Medulla oblongata (tissue), 1 donor: ENCODE results near the gene PEF1.
A peak's percentile ranks its signal among the peaks of the same experiment; 100 is the strongest.

ENCODE experiments used
- DNase-seq: peaks from one replicate; pipeline ENCODE4 v3.0.0-alpha.2; 2015; ENCODE audit errors: extremely low spot score

PEF1 gene, protein sequence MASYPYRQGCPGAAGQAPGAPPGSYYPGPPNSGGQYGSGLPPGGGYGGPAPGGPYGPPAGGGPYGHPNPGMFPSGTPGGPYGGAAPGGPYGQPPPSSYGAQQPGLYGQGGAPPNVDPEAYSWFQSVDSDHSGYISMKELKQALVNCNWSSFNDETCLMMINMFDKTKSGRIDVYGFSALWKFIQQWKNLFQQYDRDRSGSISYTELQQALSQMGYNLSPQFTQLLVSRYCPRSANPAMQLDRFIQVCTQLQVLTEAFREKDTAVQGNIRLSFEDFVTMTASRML

GRCh38 chr1:31644560-31645273 is at the start of gene PEF1:
PEF1 (minus strand) TSS chr1:31644876; CDS start chr1:31644864, 12 bp downstream.
- peak; percentile 99 for DNase-seq

DNA sequence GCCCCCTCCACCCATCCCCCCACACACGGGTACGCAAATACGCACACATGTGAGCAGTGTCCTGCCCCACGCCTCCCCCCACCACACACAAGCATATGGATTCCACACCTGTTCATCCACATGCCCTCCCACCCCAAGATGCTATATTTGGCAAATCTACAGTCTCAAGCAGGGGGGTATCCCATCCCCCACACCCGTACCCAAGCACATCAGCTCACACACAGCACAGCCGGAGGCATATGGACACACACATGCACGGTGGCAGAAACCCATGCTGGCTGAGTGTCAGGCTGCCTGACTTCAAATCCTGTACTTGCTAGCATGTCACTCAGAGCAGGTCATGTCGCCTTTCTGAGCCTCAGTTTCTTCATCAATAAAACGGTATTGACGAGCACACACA is 48.6 kb upstream of the PEF1 start:
- DNase-seq, result no peak

GRCh38 chr1:31691951-31692350 is 47.3 kb upstream of the PEF1 start:
- DNase-seq, result no peak

DNA sequence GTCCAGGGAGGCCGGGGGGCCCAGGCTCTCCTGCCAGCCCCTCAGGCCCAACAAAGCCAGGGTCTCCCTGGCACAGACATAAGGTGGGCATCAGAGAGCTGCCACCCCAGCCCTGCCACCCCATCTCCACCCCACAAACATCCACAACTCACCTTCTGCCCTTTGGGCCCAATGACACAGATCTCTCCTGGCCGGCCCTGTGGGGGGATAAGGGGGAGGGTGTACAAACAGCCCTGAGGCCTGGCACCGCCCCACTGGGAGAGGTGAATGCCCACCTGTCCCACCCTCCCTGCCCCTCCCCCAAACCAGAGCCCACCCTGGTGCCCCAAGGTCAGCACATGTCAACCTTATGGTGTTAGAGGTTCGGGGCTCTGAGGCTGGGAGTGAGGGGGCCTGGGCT is 46.8 kb upstream of the PEF1 start:
- no peak for DNase-seq

GRCh38 chr1:31690921-31691320 is 46.2 kb upstream of the PEF1 start:
- no peak for DNase-seq

GRCh38 chr1:31689854-31690253 is 45.2 kb upstream of the PEF1 start:
- no peak for DNase-seq

DNA sequence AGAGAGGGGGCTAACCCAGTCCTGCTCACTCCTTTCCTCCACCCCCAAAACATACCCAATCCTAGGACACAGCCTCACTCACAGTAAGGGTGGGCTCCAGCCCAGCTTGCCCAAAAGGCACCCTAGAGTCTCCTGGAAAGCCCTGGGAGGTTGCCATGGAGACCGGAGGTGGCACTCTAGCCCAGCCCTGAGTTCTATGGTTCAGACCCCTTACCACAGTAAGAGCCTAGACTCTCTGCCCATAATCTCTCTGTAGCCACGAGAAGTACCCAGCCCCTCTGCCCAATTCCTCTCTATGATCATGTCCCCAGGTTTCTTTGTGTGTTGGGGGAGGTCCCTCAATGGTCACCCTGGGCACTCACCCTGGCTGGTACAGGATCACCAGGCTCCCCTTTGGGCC is 44.7 kb upstream of the PEF1 start:
- DNase-seq, result no peak

- no peak for DNase-seq
These were observed 43.7 kb upstream of the PEF1 start for GRCh38 chr1:31688233-31688918.

DNA sequence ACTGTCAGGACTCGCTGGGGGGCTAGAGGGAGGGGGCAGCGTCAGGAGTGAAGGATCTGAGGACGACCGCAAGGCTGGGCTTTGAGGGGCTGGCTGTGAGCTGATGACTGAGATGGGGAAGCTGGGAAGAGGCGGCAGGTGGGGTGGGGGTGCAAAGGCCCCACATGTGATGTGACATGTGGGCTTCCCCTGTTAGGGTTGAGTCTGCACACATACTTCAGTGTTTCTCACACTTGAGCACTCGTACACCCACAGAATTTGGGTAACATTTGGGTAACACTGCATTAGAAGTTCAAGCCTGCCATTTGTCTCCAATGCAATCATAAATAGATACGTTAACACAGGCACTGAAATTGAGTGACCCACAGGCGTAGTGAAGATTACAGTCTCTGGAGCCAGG is 42.9 kb upstream of the PEF1 start:
- DNase-seq, result no peak

DNA sequence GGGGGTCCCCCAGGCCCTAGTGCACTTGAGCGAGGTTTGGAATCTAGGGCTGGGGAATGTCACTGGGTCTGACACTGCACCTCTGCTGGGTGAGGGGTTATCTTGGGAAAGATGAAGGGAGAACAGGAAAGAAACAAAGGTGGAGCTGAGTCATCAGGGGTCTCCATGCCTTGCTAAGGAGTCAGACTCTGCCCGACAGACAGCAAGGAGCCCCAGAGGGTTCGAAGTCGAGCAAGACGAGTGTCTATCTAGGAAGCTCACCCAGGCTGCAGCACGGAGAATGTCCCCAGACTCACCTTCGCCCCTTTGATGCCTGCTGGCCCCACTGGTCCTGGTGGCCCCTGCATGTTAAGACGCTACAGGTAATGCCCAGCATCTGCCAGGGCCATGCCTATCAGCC is 41.1 kb upstream of the PEF1 start:
- no peak for DNase-seq

GRCh38 chr1:31683997-31684396 is 39.3 kb upstream of the PEF1 start:
- no peak for DNase-seq

DNA sequence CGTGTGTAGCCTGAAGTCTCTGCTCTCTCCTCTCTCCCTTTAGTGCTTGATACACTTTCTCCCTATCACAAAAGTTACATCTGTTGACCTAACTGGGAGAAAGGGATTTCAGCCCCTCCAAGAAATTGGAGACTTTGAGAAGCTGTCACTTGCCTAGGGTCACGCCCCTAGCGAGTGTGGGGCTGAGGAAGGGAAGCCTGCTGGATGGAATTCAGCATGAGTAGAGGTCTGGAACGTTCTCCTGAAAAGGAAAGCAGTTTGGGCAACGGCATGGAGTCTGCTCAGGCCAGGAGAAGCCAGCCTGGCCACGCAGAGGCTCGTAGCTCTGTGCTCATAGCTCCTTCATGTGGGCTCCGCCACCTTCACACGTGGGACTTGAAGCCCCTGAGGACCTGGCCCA is 36.7 kb upstream of the PEF1 start:
- DNase-seq, result no peak

GRCh38 chr1:31679676-31680230 is 35.1 kb upstream of the PEF1 start:
- no peak for DNase-seq

GRCh38 chr1:31679091-31679490 is 34.4 kb upstream of the PEF1 start:
- DNase-seq, result no peak

DNA sequence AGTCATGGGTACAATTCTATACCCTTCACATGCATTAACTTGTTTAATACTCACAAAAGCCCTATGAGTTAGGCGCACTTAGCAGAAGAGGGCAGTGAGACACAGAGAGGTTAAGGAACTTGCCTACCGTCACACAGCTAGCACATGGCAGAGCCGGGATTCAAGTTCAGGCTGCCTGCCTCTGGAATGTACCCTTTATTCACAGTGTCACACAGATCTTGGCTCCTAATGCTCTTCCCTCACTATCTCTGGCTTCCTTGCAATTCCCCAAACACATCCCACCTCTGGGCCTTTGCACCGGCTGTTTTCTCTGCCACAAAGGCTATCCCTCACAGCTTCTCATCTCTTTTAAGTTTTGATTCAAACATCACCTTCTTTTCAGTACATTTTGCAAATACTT is 34.0 kb upstream of the PEF1 start:
- DNase-seq, result no peak

DNA sequence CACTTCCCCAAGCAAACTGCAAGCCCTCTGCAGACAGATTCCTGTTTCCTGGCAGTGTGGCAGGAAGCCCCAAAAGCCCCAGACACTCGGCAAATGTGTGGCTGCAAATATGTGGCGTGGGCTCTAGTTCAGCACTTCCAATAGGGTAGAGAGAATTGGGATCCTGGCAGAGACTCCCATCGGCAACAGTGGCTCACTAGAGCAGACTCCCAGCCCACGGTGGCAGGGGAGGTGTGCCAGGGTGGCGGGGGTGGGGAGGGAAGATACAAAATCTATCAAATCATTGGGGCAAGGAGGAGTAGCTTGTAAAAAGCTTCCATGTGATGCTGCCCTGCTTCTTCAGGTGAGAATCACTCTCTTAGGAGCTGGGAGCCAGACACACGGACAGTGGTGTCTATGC is 33.3 kb upstream of the PEF1 start:
- no peak for DNase-seq

DNA sequence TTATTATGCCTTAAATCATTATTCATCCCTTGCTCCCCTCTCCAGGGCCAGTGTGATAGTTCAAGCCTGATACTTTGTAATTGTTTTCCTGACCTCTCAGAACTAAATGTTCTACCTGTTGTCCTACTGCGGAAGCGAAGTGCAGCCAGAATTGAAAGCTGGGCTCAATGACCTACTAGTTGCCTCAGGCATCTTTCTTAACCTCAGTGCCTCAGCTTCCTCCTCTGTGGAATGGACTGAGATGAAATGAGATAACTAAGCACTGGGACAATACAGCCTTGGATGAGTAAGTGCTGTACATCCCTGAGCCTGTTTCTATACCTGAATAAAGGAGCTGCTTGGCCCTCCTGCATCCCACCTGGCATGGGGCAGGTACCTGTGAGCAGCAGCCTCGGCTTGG is 32.7 kb upstream of the PEF1 start:
- no peak for DNase-seq

DNA sequence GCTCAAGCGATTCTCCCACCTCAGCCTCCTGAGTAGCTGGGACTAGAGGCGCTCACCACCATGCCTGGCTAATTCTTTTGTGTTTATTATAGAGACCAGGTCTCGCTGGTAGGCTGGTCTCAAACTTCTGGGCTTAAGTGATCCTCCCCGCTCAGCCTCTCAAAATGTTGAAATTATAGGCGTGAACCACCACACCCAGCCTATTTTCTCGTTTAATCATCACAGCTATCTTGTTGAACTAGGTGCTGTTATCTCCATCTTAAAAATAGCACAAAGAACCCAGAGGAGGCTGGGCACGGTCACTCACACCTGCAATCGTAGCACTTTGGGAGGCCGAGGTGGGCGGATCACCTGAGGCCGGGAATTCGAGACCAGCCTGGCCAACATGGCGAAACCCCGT is 31.1 kb upstream of the PEF1 start:
- no peak for DNase-seq

DNA sequence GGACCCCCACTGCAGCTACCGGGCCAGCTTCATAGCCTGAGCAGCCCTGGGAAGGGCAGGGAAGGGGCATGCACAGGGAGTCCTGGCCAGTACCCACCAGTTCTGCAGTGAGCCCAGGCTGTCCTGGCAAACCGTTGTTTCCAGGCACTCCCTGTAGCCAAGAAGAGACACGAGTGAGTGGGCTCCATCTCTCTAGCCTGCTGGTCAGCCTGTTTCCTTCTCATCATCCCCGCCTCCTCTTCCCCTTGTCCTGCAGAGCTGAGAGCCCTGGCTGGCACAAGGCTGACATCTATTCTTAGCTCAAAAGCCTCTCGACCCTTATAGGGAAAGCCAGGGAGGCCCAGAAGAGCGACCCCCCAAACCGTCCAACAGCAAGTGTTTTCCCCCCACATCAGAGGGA is 30.5 kb upstream of the PEF1 start:
- no peak for DNase-seq

- no peak for DNase-seq
These were observed 29.9 kb upstream of the PEF1 start for GRCh38 chr1:31674626-31675025.

DNA sequence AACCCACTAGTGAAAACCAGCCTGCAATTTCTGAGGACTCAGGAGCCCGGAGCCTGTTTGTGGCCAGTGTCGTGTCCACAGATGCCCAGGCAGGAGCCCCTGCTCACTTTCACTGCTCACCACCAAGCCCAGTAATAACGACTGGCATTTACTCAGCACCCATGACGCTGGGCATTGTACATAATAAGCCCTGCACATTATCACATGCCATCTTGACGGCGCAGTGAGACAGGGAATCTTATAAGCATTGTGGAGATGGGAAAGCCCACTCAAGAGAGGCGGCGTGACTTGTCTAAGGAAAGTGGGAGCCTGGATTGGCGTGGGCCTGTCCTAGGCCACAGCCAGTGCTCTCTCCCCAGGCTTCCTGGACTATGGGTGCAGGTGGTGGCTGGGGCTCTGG is 28.8 kb upstream of the PEF1 start:
- DNase-seq, result no peak

GRCh38 chr1:31672986-31673385 is 28.3 kb upstream of the PEF1 start:
- DNase-seq, result no peak
